Inferior parietal cortex (tissue), 1 donor: ENCODE measurements around the gene CD320.
"Not testable (repeated sequence)": the region's sequence is repeated elsewhere in the genome, so short reads cannot be mapped to it uniquely, and the experiment has no call there.

Experiments
- DNase-seq: peaks from one replicate; pipeline ENCODE4 v3.0.0-alpha.2; 2016; ENCODE audit errors: extremely low spot score

The CD320 gene

GRCh38 chr19:8333767-8334457, 25.8 kb upstream of the CD320 start:
- DNase-seq, result no peak

DNA sequence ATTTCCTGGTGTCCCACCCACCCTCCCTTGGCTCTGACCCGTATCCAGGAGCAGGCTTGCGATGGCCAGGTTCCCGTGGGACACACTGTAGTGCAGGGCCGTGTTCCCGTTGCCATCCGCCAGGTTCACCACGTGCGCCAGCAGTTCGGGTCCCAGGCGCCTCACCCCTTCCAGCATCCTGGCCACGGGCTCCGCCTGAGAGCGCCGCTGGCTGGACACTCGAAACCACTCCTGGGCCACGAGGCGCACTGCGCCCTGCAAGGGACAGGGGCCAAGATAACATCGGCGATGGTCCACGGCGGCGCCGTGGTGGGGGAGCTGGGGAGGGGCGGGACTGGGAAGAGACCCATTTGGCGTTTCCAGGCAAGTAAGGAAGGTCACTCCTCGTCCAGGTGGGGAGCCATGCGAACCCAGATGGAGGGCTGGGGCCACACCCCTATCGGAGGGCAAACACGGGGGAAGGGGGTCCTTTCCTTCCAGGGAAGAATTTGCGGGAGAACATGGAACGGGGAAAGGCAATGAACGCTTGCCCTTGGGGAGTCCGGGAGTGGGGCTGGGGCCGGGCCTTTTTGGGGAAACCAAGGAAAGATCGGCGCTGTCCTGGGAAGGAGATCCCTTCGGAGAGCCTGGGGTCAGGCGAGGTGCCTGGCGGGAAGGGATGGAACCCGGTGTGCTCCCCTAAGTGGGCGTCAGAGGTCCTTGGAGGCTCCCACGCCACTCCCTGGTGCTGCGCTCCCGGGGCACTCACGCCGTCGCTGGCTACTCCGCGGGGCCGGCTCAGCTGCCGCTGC, 25.0 kb upstream of the CD320 start:
- no peak for DNase-seq

GRCh38 chr19:8331263-8331845, 23.2 kb upstream of the CD320 start:
- DNase-seq, result no peak

DNA sequence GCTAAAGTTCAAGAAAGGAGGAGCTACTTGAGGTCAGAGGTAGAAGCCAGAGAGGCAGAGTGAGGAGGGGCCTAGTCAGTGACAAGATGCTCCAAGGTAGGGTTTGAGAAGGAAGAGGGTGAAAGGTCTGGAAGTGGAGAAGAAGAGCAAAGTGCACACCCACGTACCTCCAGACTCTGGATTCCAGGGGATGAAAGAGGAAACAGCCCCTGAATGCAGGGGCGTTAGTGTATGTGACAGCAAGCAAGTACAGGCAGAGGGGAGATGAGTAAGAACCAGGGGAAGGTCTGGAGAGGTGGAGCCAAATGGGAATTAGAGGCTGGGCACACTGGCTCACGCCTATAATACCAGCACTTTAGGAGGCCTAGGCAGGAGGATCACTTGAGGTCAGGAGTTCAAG, 21.8 kb upstream of the CD320 start:
- no peak for DNase-seq

DNA sequence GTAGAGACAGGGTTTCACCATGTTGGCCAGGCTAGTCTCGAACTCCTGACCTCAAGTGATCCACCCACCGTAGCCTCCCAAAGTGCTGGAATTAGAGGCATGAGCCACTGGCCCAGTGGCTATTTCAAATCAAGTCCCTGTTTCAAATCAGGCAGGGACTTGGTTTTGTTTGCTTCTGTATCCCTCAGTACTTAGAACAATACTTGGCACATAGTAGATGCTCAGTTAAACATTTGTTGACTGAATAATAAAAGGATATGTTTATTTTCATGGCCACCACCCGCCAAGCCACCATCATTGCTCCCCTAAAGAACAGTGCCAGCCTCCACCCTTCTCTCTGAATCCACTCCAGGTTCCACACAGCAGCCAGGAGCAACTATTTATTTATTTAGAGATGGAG, 17.3 kb upstream of the CD320 start:
- DNase-seq, result no peak

- no peak for DNase-seq
Observed at GRCh38 chr19:8324186-8325050, 16.3 kb upstream of the CD320 start.

DNA sequence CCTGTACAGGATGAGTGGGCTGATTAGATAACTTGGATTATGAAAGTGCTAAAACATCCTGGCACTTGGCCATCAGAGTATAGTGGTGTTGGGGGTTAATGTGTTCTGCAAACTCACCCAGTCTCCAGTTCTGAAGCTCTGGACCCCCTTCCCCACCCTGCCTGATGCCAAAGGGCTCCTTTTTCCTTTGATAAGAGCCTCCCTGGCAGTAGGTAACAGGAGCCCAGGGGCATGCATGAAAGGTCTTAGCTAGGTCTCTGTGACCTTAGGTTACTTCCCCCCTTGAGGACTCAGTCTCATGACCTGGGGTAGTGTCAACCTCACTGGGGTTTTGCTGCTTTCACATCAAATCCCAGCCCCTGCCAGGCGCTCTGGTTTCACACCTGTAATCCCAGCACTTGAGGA, 15.6 kb upstream of the CD320 start:
- DNase-seq, result no peak

DNA sequence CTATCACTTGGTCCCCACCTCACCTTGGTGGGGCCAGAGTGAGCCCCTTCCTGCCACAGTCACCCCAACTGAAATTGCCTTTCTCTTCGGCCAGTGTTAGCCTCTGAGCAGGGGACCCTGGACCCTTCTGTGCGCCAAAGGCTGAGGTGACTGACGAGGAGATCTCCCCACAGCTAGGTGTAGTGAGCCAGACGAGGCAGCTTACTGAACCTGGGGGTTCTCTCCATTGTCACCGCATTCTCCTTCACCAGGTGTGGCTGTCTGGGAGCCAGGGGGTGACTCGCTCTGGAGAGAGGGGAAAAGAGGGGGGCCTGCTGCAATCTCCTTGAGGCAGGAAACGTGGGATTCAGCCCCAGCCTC, 14.5 kb upstream of the CD320 start:
- DNase-seq, result no peak

DNA sequence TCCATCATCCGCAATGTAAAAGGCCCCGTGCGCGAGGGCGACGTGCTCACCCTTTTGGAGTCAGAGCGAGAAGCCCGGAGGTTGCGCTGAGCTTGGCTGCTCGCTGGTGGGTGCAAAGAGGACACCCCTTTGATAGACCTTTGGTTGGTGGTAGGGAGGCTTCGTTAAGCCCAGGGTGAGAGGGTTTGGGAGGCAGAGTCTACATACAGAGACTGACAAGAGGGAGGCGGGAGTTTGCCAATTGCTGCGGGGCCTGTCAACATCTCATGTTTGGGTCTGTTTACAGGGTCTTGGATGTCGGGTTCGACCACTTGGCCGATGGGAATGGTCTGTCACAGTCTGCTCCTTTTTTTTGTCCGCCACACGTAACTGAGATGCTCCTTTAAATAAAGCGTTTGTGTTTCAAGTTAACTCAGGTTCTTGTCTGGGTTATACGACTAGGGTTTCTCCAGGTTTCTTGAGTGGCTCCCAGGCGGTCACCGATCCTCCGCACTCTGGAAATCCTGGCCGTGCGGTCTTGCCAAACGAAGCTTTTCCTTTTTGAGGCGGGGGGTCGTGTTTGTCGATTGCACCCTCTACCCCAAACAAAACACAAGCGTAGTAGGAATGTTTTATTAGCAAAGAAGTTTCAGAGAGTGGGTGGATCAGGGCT, 14.0 kb upstream of the CD320 start:
- DNase-seq, result no peak

DNA sequence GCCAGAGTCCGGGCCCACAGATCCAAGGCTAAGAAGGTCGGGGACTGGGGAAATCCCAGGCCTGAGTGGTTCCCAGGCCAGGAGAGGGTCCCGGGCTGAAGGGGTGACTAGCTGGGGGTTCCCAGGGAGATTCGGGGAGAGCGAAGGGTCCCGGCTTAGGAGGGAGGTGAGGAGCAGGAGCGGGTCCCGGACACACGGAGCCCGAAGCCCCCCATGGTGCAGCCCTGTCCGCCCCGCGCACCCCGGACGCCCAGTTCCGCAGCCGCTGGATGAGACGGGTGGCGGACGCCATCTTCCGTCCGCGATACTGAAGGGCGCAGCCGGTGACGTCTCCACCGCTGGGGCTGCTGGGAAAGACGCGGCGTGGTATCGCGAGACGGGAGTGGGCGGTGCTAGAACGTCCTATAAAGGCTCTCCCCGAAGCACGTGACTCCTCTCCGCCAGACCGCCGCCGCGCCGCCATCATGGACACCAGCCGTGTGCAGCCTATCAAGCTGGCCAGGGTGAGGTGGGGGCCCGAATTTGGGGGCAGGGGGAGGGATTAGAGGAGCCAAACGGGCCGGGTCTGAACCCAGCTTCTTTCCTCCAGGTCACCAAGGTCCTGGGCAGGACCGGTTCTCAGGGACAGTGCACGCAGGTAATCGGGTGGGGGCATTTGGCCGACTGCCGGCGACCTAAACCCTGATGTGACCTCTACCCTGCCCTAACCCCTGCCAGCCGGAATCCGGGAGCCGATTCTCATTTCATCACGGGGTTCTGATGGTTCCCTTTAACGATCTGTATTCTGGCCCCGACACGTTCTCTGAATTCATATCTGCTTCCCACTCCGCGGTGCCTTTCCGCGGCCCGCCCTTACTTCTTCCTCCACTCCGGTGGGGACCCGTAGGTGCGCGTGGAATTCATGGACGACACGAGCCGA, 13.2 kb upstream of the CD320 start, which contains the start of the genes NDUFA7 and RPS28:
Gene NDUFA7 (minus strand): TSS at position 309 of the 919 bp plus-strand sequence. CDS start 17 bp downstream, at position 292.
Gene RPS28 (plus strand): TSS at position 430 of the 919 bp plus-strand sequence. CDS start 35 bp downstream, at position 465.
- DNase-seq, result peak; percentile 96

- DNase-seq, result no peak
Observed at GRCh38 chr19:8320564-8321066, 12.5 kb upstream of the CD320 start.

DNA sequence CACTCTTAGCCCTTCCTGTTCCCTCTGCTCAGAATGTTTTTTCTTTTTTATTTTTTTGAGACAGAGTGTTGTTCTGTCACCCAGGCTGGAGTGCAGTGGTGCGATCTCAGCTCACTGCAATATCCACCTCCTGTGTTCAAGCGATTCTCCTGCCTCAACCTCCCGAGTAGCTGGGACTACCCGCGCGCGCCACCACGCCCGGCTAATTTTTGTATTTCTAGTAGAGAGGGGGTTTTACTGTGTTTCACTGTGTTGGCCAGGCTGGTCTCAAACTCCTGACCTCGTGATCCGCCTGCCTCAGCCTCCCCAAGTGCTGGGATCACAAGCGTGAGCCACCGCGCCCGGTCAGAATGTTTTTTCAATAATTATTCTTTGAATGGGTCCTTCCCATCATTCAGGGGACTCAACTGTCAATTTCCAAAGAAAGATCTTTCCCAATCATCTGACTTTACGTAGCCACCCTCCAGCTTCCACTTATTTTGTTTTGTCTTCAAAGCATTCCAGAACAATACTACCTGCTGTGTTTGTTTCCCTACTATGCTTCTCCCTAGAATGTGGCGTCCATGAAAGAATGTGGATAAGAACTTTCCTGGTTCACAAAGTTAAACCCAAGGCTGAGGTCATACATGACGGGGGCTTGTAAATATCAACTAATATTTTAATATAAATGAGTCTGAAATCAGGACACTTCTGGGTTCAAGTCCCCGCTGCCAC, 11.8 kb upstream of the CD320 start:
- no peak for DNase-seq

DNA sequence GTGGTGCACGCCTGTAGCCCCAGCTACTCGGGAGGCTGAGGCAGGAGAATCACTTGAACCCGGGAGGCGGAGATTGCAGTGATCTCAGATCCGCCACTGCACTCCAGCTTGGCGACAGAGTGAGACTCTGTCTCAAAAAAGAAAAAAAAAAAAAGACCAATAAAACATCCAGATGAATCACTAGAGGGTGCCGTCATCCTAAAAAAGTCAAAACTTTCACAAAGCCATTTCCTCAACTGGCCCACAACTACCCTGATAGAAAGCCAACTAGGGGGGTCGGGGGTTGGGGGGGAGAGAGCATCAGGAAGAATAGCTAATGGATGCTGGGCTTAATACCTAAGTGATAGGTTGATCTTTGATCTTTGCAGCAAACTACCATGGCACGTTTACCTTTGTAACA, 10.7 kb upstream of the CD320 start:
- DNase-seq, result not testable (repeated sequence)

DNA sequence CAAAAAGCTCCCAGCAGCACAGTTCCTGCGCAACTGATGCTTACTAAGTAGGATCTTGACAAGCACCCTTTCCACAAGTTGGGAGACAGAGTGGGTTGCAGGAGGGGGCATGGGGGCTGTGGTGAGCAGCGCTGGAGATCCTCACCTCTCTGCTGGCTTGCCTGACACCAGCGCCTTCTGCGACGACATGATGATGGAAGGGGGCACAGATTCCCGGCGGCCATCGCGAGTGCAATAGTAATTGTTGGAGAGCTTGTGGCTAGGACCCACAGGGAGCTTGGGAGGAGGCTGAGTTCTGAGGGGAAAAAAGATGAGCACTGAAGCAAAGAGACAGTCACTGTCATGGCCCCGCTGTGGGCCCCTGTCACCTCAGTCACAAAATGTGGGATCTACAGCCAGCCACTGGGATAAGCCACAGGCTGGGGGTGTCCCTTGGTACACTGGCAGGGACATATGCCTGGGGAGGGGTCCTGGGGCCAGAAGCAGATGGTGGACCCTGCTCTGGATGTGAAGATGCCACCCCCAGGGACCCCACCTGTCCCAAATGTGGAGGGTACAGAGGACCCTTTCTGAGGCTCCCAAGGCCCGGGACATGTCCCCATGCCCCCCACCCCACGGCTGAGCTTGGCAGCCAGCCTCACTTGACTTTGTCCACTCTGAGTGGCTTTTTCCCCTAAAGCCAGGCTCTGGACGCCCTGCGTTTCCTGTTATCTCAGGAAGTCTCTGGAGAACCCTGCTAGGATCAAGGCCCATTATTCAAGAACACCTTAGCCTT, 8.4 kb upstream of the CD320 start:
- DNase-seq, result no peak

GRCh38 chr19:8314981-8315640, 7.0 kb upstream of the CD320 start:
- not testable (repeated sequence) for DNase-seq

DNA sequence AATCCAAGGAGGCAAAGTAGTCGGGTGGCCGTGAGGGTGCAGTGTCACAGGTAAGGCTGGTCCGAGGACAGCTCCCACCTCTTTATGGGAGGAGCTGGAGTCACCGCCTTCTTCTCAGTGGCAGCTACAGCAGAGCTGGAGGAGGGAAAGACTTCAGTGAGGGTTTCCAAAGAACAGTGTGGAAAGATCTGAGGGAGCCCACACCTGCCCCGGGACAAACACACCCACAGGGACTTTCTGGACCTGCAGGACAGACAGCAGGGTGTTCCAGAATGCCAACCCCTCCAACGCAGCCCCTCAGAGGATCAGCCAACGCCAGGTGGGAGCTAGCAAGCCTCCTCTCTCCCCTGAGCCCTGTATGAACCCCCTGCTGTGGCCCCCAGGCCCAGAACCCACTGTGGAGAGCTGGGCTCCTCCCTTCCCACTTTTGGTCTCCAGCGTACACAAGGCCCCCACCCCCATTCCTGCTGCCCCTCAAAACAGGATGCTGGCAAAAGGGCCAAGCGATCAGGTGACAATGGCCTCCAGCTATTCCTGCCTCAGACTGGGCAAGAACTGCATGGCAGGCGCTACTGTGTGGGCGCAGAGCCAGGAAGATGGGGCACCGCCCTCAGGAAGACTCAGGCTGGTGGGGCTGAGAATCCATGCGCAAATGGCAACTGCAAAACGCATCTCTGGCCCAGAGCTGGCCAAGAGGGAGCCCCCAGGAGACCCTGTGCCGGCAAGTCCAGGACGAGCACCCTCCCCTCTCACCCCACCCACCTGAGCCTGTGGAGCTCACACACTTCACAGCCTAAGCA, 3.5 kb upstream of the CD320 start:
- DNase-seq, result no peak
